B cell (primary cell): Measurements from ENCODE around the gene CDYL. TPM values are rescaled to one million over a fixed set of nuclear protein-coding genes. Genes with fewer than 3 reads are reported as not detected.
A peak's percentile ranks its signal among the peaks of the same experiment; 100 is the strongest.

Experiments used
- ATAC-seq: fragments of 200-7000 bp; cut with Tn5 transposase; one replicate; pipeline ENCODE4 v1.10.0; 2021; ENCODE audit warnings: low read depth, mild to moderate bottlenecking, moderate number of reproducible peaks, moderate library complexity
- CTCF ChIA-PET: fragments of 350-600 bp; sonication (Branson Sonifier 250); formaldehyde crosslinking; loops from one replicate; lab custom pipeline; 2021; ENCODE audit warnings: antibody characterized with exemption, inconsistent platforms; lab: Charles Lee
- POLR2A ChIA-PET: fragments of 350-600 bp; sonication (Branson Sonifier 250); formaldehyde crosslinking; loops from one replicate; lab custom pipeline; 2021; ENCODE audit warnings: antibody characterized with exemption; lab: Charles Lee
- DNase-seq: peaks from one replicate; pipeline ENCODE4 v3.0.0; 2013
- H2AFZ ChIP-seq: 2 replicates; pipeline ENCODE4 v1.6.1; 2012; ENCODE audit warnings: mild to moderate bottlenecking, low read depth, low read length; ENCODE audit not compliant: insufficient read depth, poor library complexity, severe bottlenecking
- H3K27ac ChIP-seq, 2 donors: 1 replicate in 1 of 2; 2 replicates in 1 of 2; pipeline ENCODE4 v1.5.1; 2012 to 2013; ENCODE audit warnings: low read length in 2 of 2, mild to moderate bottlenecking in 2 of 2, moderate library complexity in 1 of 2
- H3K27me3 ChIP-seq, 4 experiments: fragments of 200-600 bp in 1 of 4; sonication (generic) in 1 of 4; replicated peaks in 1 of 4; 1 replicate in 2 of 4; 2 replicates in 2 of 4; pipeline versions ENCODE4 v1.6.1 to v1.7.0; 2013 to 2016; ENCODE audit warnings: low read length in 3 of 4, mild to moderate bottlenecking in 2 of 4, mixed read lengths in 1 of 4, moderate library complexity in 1 of 4; ENCODE audit not compliant: insufficient read depth in 4 of 4, control insufficient read depth in 3 of 4; ENCODE audit errors: control extremely low read depth in 1 of 4
- H3K36me3 ChIP-seq, 2 experiments: replicated peaks in 1 of 2; 1 replicate in 1 of 2; 2 replicates in 1 of 2; pipeline versions ENCODE4 v1.6.1 to v1.7.1; 2013; ENCODE audit warnings: low read length in 1 of 2; ENCODE audit not compliant: insufficient read depth in 2 of 2, control insufficient read depth in 1 of 2; ENCODE audit errors: control extremely low read depth in 1 of 2, extremely low read depth in 1 of 2
- H3K4me1 ChIP-seq, 2 donors: fragments of 200-600 bp in 1 of 2; sonication (generic) in 1 of 2; 1 replicate in 1 of 2; 2 replicates in 1 of 2; pipeline versions ENCODE4 v1.5.1 to v1.6.1; 2013 to 2017; ENCODE audit warnings: low read length in 2 of 2; ENCODE audit not compliant: control insufficient read depth in 2 of 2, insufficient read depth in 2 of 2
- H3K4me2 ChIP-seq: replicated peaks from 2 replicates; pipeline ENCODE3; 2012; ENCODE audit warnings: mild to moderate bottlenecking, low read depth, low read length; ENCODE audit not compliant: poor library complexity, severe bottlenecking
- H3K4me3 ChIP-seq, 5 experiments: fragments of 200-600 bp in 1 of 5; sonication (generic) in 1 of 5; 1 replicate in 3 of 5; 2 replicates in 2 of 5; pipeline versions ENCODE4 v1.5.1 to v1.7.0; 2011 to 2016; ENCODE audit warnings: low read length in 4 of 5, mild to moderate bottlenecking in 4 of 5, low read depth in 2 of 5, control low read depth in 1 of 5, moderate library complexity in 1 of 5; ENCODE audit not compliant: insufficient read depth in 1 of 5; ENCODE audit errors: control extremely low read depth in 1 of 5, extremely low read depth in 1 of 5
- H3K79me2 ChIP-seq: fragments of 200-600 bp; sonication (generic); one replicate; pipeline ENCODE4 v1.6.0; 2016; ENCODE audit warnings: low read length; ENCODE audit not compliant: control insufficient read depth, insufficient read depth
- H3K9ac ChIP-seq: fragments of 200-600 bp; sonication (generic); 2 replicates; pipeline ENCODE4 v1.6.1; 2017; ENCODE audit warnings: mild to moderate bottlenecking, low read length, moderate library complexity
- H3K9me3 ChIP-seq, 3 donors: one replicate each; pipeline versions ENCODE4 v1.6.1 to v1.7.1; 2013; ENCODE audit warnings: low read length in 2 of 3; ENCODE audit not compliant: control insufficient read depth in 2 of 3, insufficient read depth in 1 of 3; ENCODE audit errors: control extremely low read depth in 1 of 3
- H4K20me1 ChIP-seq: 2 replicates; pipeline ENCODE4 v1.6.0; 2012; ENCODE audit warnings: mild to moderate bottlenecking, low read length; ENCODE audit not compliant: insufficient read depth, control insufficient read depth, poor library complexity, severe bottlenecking
- H3K27ac Mint-ChIP-seq: one replicate; pipeline ENCODE4 v1.8.0; 2021; ENCODE audit warnings: mixed read lengths
- H3K27me3 Mint-ChIP-seq: one replicate; pipeline ENCODE4 v1.8.0; 2021; ENCODE audit warnings: mixed read lengths
- H3K4me1 Mint-ChIP-seq: one replicate; pipeline ENCODE4 v1.8.0; 2021; ENCODE audit warnings: mixed read lengths
- H3K4me3 Mint-ChIP-seq: one replicate; pipeline ENCODE4 v1.8.0; 2021; ENCODE audit warnings: mixed read lengths
- H3K9me3 Mint-ChIP-seq: one replicate; pipeline ENCODE4 v1.8.0; 2022; ENCODE audit warnings: mixed read lengths; ENCODE audit not compliant: insufficient read depth
- EZH2 ChIP-seq: IDR thresholded peaks from 2 replicates; pipeline ENCODE4 v1.6.1; 2012; ENCODE audit warnings: borderline replicate concordance, low read depth, mild to moderate bottlenecking, moderate library complexity, low read length; ENCODE audit not compliant: insufficient read depth, poor library complexity, severe bottlenecking
- WGBS: methylation state at CpG from one replicate; pipeline ENCODE4 v1.1.5; 2013; ENCODE audit warnings: missing lambda C conversion rate; ENCODE audit not compliant: insufficient coverage; 5-methylcytosine and 5-hydroxymethylcytosine counted together
- intact Hi-C: fragments of 100-400 bp; cut with micrococcal nuclease; formaldehyde crosslinking; loops from one replicate; pipeline ENCODE4 v1.10.0; 2022
- polyA plus RNA-seq: library from polyadenylated mRNA; depleted of rRNA; stranded (reverse); fragments of >200 nt; gene quantifications from 2 replicates; pipeline ENCODE4 v1.2.3, GENCODE V29; 2012
- total RNA-seq, 2 donors: library from RNA; stranded (reverse); fragments of 120-200 nt in 1 of 2; gene quantifications; 1 replicate in 1 of 2; 2 replicates in 1 of 2; pipeline versions ENCODE4 v1.2.3 to v1.2.4, GENCODE V29; 2013 to 2022
- TF ChIP-seq, protein P1 (sequence below): fragments of 200-600 bp; IDR thresholded peaks from one replicate; pipeline ENCODE4 v1.8.0; 2022; ENCODE audit warnings: antibody characterized with exemption, mild to moderate bottlenecking

Gene CDYL
- total and polyA plus RNA-seq, 2 donors (not counting 1 experiment from before 2014, with no cell fraction given), result 15.6 to 63.0 TPM

GRCh38 chr6:4786996-4787395, 10.8 kb downstream of the CDYL start:
- Histone ChIP-seq H3K36me3 (no peaks in the 10 kb centered on the region), H2AFZ (no peak overlapping the region), H3K79me2 (peaks cover 100% of the 10 kb centered on the region), H4K20me1 (peaks cover 76% of the 10 kb centered on the region), H3K4me2 (no peak overlapping the region), H3K27ac (no peak overlapping the region), H3K9ac (no peak overlapping the region), H3K4me1 (peaks cover 27 to 29% of the 10 kb centered on the region in 2 donors), H3K27me3 (no peaks in the 10 kb centered on the region), H3K9me3 (peaks cover 0 to 4% (median 0%) of the 10 kb centered on the region in 3 donors), H3K4me3 (no peak overlapping the region)
- Mint-ChIP-seq H3K4me3 (no peak overlapping the region), H3K4me1 (peaks cover 66% of the 10 kb centered on the region), H3K27me3 (no peaks in the 10 kb centered on the region), H3K9me3 (no peaks in the 10 kb centered on the region), H3K27ac (no peak overlapping the region)
- DNase-seq, result no peak
- ATAC-seq, result no peak
- ChIA-PET POLR2A (no interaction called here), CTCF (interaction anchor here (0.7 to 1.6 kb wide), 2 partner anchors 10 to 17 kb away, joined by 3 to 5 read pairs; no protein-coding TSS in a partner anchor)
- WGBS, result 100% methylated on average over 3 of the region's 7 CpGs
- TF ChIP-seq EZH2, result no peak
- TF ChIP-seq, protein P1, sequence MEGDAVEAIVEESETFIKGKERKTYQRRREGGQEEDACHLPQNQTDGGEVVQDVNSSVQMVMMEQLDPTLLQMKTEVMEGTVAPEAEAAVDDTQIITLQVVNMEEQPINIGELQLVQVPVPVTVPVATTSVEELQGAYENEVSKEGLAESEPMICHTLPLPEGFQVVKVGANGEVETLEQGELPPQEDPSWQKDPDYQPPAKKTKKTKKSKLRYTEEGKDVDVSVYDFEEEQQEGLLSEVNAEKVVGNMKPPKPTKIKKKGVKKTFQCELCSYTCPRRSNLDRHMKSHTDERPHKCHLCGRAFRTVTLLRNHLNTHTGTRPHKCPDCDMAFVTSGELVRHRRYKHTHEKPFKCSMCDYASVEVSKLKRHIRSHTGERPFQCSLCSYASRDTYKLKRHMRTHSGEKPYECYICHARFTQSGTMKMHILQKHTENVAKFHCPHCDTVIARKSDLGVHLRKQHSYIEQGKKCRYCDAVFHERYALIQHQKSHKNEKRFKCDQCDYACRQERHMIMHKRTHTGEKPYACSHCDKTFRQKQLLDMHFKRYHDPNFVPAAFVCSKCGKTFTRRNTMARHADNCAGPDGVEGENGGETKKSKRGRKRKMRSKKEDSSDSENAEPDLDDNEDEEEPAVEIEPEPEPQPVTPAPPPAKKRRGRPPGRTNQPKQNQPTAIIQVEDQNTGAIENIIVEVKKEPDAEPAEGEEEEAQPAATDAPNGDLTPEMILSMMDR, result no peak
- intact Hi-C loops, result loop anchor here (10.0 kb wide), 1 partner anchor 98 kb away; no protein-coding TSS in a partner anchor

- no peak overlapping the region for H3K4me3 ChIP-seq
Measured at GRCh38 chr6:4788482-4788881, 12.3 kb downstream of the CDYL start.

More at GRCh38 chr6:4788482-4788881, 12.3 kb downstream of the CDYL start:
- Mint-ChIP-seq H3K4me3 (no peak overlapping the region), H3K27me3 (no peaks in the 10 kb centered on the region), H3K4me1 (peaks cover 53% of the 10 kb centered on the region), H3K27ac (peak overlapping the region; percentile 12), H3K9me3 (no peaks in the 10 kb centered on the region)
- H3K4me1 ChIP-seq, result peaks cover 20 to 21% of the 10 kb centered on the region in 2 donors
- CTCF ChIA-PET, result interaction anchor here (1.7 to 2.7 kb wide), 4 partner anchors 8 to 61 kb away, joined by 5 to 17 read pairs (median 12); partner anchors contain the start of gene CDYL
- intact Hi-C loops, result loop anchor here (10.0 kb wide), 1 partner anchor 96 kb away; no protein-coding TSS in a partner anchor
- ATAC-seq (no peak), DNase-seq (no peak)
- no peak for TF ChIP-seq EZH2
- TF ChIP-seq, protein P1, result no peak
- WGBS, result no CpG with 5 or more reads among the region's 6 CpGs
- H3K9ac ChIP-seq, result no peak overlapping the region
- H3K36me3 ChIP-seq, result no peaks in the 10 kb centered on the region
- no peaks in the 10 kb centered on the region for H3K27me3 ChIP-seq
- peaks cover 79% of the 10 kb centered on the region for H4K20me1 ChIP-seq
- POLR2A ChIA-PET, result interaction anchor here (1.1 kb wide), 1 partner anchor 9 kb away, joined by 4 read pairs; no protein-coding TSS in a partner anchor
- no peak overlapping the region for H2AFZ ChIP-seq
- no peak overlapping the region for H3K27ac ChIP-seq
- peaks cover 99% of the 10 kb centered on the region for H3K79me2 ChIP-seq
- peak overlapping the region; percentile 65 for H3K4me2 ChIP-seq
- H3K9me3 ChIP-seq, result peaks cover 0 to under 1% (median 0%) of the 10 kb centered on the region in 3 donors
